Rectal smooth muscle tissue (tissue), 1 donor: ENCODE data around the gene DNAJC27.

Experiments
- H3K27ac ChIP-seq: one replicate; pipeline ENCODE4 v1.7.0; 2013; ENCODE audit warnings: low read depth, low read length, inconsistent platforms
- H3K27me3 ChIP-seq: one replicate; pipeline ENCODE4 v1.7.0; 2013; ENCODE audit warnings: low read length; ENCODE audit not compliant: control insufficient read depth, insufficient read depth
- H3K36me3 ChIP-seq: one replicate; pipeline ENCODE4 v1.7.0; 2013; ENCODE audit warnings: low read length; ENCODE audit not compliant: control insufficient read depth, insufficient read depth
- H3K4me1 ChIP-seq: one replicate; pipeline ENCODE4 v1.7.0; 2013; ENCODE audit warnings: low read length; ENCODE audit not compliant: control insufficient read depth, insufficient read depth
- H3K4me3 ChIP-seq: one replicate; pipeline ENCODE4 v1.7.0; 2013; ENCODE audit warnings: low read length
- H3K9ac ChIP-seq: one replicate; pipeline ENCODE4 v1.7.0; 2013; ENCODE audit warnings: low read length

Gene DNAJC27

GRCh38 chr2:24986372-24986771 lies 14.6 kb upstream of the DNAJC27 start:
- no peak overlapping the region for H3K4me3 ChIP-seq
- peak overlapping the region; percentile 77 for H3K27ac ChIP-seq
- H3K36me3 ChIP-seq: no peaks in the 10 kb centered on the region
- no peak overlapping the region for H3K9ac ChIP-seq
- peaks cover 20% of the 10 kb centered on the region for H3K4me1 ChIP-seq
- H3K27me3 ChIP-seq: no peaks in the 10 kb centered on the region

- Histone ChIP-seq H3K4me1 (peaks cover 21% of the 10 kb centered on the region), H3K36me3 (no peaks in the 10 kb centered on the region), H3K27ac (peak overlapping the region; percentile 77), H3K4me3 (no peak overlapping the region), H3K27me3 (no peaks in the 10 kb centered on the region), H3K9ac (no peak overlapping the region)
Measured at GRCh38 chr2:24985511-24985910, 13.8 kb upstream of the DNAJC27 start.

GRCh38 chr2:24984912-24985311 lies 13.2 kb upstream of the DNAJC27 start:
- Histone ChIP-seq H3K4me1 (peaks cover 21% of the 10 kb centered on the region), H3K27ac (peak overlapping the region; percentile 77), H3K36me3 (no peaks in the 10 kb centered on the region), H3K4me3 (no peak overlapping the region), H3K27me3 (no peaks in the 10 kb centered on the region), H3K9ac (no peak overlapping the region)

GRCh38 chr2:24981411-24982136 lies 9.8 kb upstream of the DNAJC27 start:
- H3K27me3 ChIP-seq: no peaks in the 10 kb centered on the region
- H3K36me3 ChIP-seq: no peaks in the 10 kb centered on the region
- H3K4me1 ChIP-seq: peaks cover 21% of the 10 kb centered on the region
- no peak overlapping the region for H3K9ac ChIP-seq
- no peak overlapping the region for H3K4me3 ChIP-seq
- no peak overlapping the region for H3K27ac ChIP-seq

- Histone ChIP-seq H3K27ac (no peak overlapping the region), H3K4me3 (no peak overlapping the region), H3K36me3 (no peaks in the 10 kb centered on the region), H3K27me3 (no peaks in the 10 kb centered on the region), H3K9ac (no peak overlapping the region), H3K4me1 (peaks cover 2% of the 10 kb centered on the region)
Measured at GRCh38 chr2:24978661-24979060, 6.9 kb upstream of the DNAJC27 start.

- peaks cover 5% of the 10 kb centered on the region for H3K4me1 ChIP-seq
- no peaks in the 10 kb centered on the region for H3K36me3 ChIP-seq
- no peak overlapping the region for H3K9ac ChIP-seq
- H3K4me3 ChIP-seq: no peak overlapping the region
- no peak overlapping the region for H3K27ac ChIP-seq
- no peaks in the 10 kb centered on the region for H3K27me3 ChIP-seq
Measured at GRCh38 chr2:24977631-24978030, 5.9 kb upstream of the DNAJC27 start.

GRCh38 chr2:24973812-24974211 lies 2.1 kb upstream of the DNAJC27 start:
- H3K4me3 ChIP-seq: no peak overlapping the region
- no peaks in the 10 kb centered on the region for H3K27me3 ChIP-seq
- H3K36me3 ChIP-seq: peaks cover 3% of the 10 kb centered on the region
- no peak overlapping the region for H3K27ac ChIP-seq
- peaks cover 7% of the 10 kb centered on the region for H3K4me1 ChIP-seq
- H3K9ac ChIP-seq: no peak overlapping the region

- H3K27ac ChIP-seq: peak overlapping the region; percentile 100
- H3K9ac ChIP-seq: peak overlapping the region; percentile 99
- peak overlapping the region; percentile 98 for H3K4me3 ChIP-seq
- peaks cover 7% of the 10 kb centered on the region for H3K4me1 ChIP-seq
- H3K27me3 ChIP-seq: no peaks in the 10 kb centered on the region
- H3K36me3 ChIP-seq: peaks cover 3% of the 10 kb centered on the region
Measured at GRCh38 chr2:24972315-24972961, 683 bp upstream of the DNAJC27 start.

- H3K4me3 ChIP-seq: peak overlapping the region; percentile 98
- H3K4me1 ChIP-seq: peaks cover 7% of the 10 kb centered on the region
- H3K36me3 ChIP-seq: peaks cover 6% of the 10 kb centered on the region
- H3K27ac ChIP-seq: peak overlapping the region; percentile 100
- H3K9ac ChIP-seq: peak overlapping the region; percentile 94
- no peaks in the 10 kb centered on the region for H3K27me3 ChIP-seq
Measured at GRCh38 chr2:24971286-24971535, 544 bp downstream of the DNAJC27 start.

GRCh38 chr2:24970483-24971285 lies 1.1 kb downstream of the DNAJC27 start:
- peaks cover 7% of the 10 kb centered on the region for H3K4me1 ChIP-seq

GRCh38 chr2:24969784-24970183 lies 2.0 kb downstream of the DNAJC27 start:
- Histone ChIP-seq H3K9ac (no peak overlapping the region), H3K36me3 (peaks cover 6% of the 10 kb centered on the region), H3K4me1 (peaks cover 7% of the 10 kb centered on the region), H3K27ac (no peak overlapping the region), H3K4me3 (no peak overlapping the region), H3K27me3 (no peaks in the 10 kb centered on the region)

More at GRCh38 chr2:24970483-24971285, 1.1 kb downstream of the DNAJC27 start:
- Histone ChIP-seq H3K27me3 (no peaks in the 10 kb centered on the region), H3K27ac (peak overlapping the region; percentile 100), H3K9ac (peak overlapping the region; percentile 94), H3K36me3 (peaks cover 6% of the 10 kb centered on the region), H3K4me3 (peak overlapping the region; percentile 98)

GRCh38 chr2:24961903-24962302 lies 9.9 kb downstream of the DNAJC27 start:
- Histone ChIP-seq H3K27ac (no peak overlapping the region), H3K4me3 (no peak overlapping the region), H3K4me1 (no peaks in the 10 kb centered on the region), H3K27me3 (no peaks in the 10 kb centered on the region), H3K36me3 (peaks cover 12% of the 10 kb centered on the region), H3K9ac (no peak overlapping the region)
